OCI-LY7 (cell line): ENCODE measurements around the gene RTCB. TPM values are rescaled to one million over a fixed set of nuclear protein-coding genes. Genes with fewer than 3 reads are reported as not detected.

Experiments used
- BruUV-seq: library from RNA; stranded (reverse); fragments of 400-500 nt; replicated peaks from 2 replicates; lab custom pipeline; 2021; lab: Mats Ljungman, UMichigan
- CTCF ChIA-PET: fragments of 300-600 bp; sonication (Branson Sonifier 250); formaldehyde crosslinking; loops from one replicate; lab custom pipeline; 2022; ENCODE audit warnings: antibody characterized with exemption; ENCODE audit not compliant: unreplicated experiment; lab: Charles Lee
- POLR2A ChIA-PET: fragments of 300-600 bp; sonication (Branson Sonifier 250); formaldehyde crosslinking; loops from one replicate; lab custom pipeline; 2022; ENCODE audit warnings: antibody characterized with exemption; lab: Charles Lee
- DNase-seq: peaks from one replicate; pipeline ENCODE4 v3.0.0-alpha.2; 2015; ENCODE audit warnings: low spot score
- H2AFZ ChIP-seq: fragments of 200-600 bp; sonication (generic), shearing (Covaris generic); 2 replicates; pipeline ENCODE4 v1.6.1; 2014; ENCODE audit warnings: mild to moderate bottlenecking, antibody characterized with exemption, low read length, moderate library complexity
- H3K27ac ChIP-seq: fragments of 200-600 bp; sonication (generic); 2 replicates; pipeline ENCODE4 v1.5.1; 2014; ENCODE audit warnings: mixed run types, low read depth, mild to moderate bottlenecking, moderate library complexity, low read length, inconsistent platforms; ENCODE audit not compliant: poor library complexity, severe bottlenecking
- H3K36me3 ChIP-seq: fragments of 200-600 bp; sonication (generic); 2 replicates; pipeline ENCODE4 v1.6.1; 2014; ENCODE audit warnings: mild to moderate bottlenecking, antibody characterized with exemption, low read length, moderate library complexity, mixed read lengths; ENCODE audit not compliant: insufficient read depth
- H3K4me1 ChIP-seq: fragments of 200-600 bp; sonication (generic); 2 replicates; pipeline ENCODE4 v1.5.1; 2014; ENCODE audit warnings: mild to moderate bottlenecking, low read length; ENCODE audit not compliant: insufficient read depth, poor library complexity, severe bottlenecking
- H3K4me2 ChIP-seq: fragments of 200-600 bp; sonication (generic); 2 replicates; pipeline ENCODE4 v1.6.1; 2014; ENCODE audit warnings: mild to moderate bottlenecking, low read length
- H3K4me3 ChIP-seq: fragments of 200-600 bp; sonication (generic); 2 replicates; pipeline ENCODE4 v1.5.1; 2014; ENCODE audit warnings: mild to moderate bottlenecking, low read depth, low read length; ENCODE audit not compliant: poor library complexity, severe bottlenecking
- H3K79me2 ChIP-seq: fragments of 200-600 bp; sonication (generic); 2 replicates; pipeline ENCODE4 v1.6.1; 2016; ENCODE audit warnings: low read depth, mild to moderate bottlenecking, low read length, moderate library complexity, mixed read lengths; ENCODE audit not compliant: insufficient read depth
- H3K9me2 ChIP-seq: fragments of 200-600 bp; sonication (generic); 2 replicates; pipeline ENCODE4 v1.6.1; 2016; ENCODE audit warnings: mild to moderate bottlenecking, low read length, mixed read lengths; ENCODE audit not compliant: insufficient read depth
- H3K9me3 ChIP-seq: fragments of 200-600 bp; sonication (generic); 2 replicates; pipeline ENCODE4 v1.6.1; 2014; ENCODE audit warnings: mild to moderate bottlenecking, mixed run types, low read length, mixed read lengths
- H4K20me1 ChIP-seq: fragments of 200-600 bp; sonication (generic); 2 replicates; pipeline ENCODE4 v1.6.1; 2014; ENCODE audit warnings: mild to moderate bottlenecking, antibody characterized with exemption, low read length, moderate library complexity, mixed read lengths; ENCODE audit not compliant: insufficient read depth
- EZH2phosphoT487 ChIP-seq: fragments of 200-600 bp; sonication (generic); IDR thresholded peaks from 2 replicates; pipeline ENCODE4 v1.6.1; 2018; ENCODE audit warnings: low read depth, borderline replicate concordance, mild to moderate bottlenecking, mixed run types, antibody characterized with exemption, low read length, moderate library complexity, mixed read lengths
- intact Hi-C: fragments of 100-400 bp; cut with micrococcal nuclease; formaldehyde crosslinking; loops from one replicate; pipeline ENCODE4 v1.10.0; 2022; ENCODE audit not compliant: unreplicated experiment
- small RNA-seq: library from RNA; depleted of rRNA; stranded (forward); fragments of <200 nt; gene quantifications from one replicate; pipeline ENCODE3, GENCODE V24; 2014
- total RNA-seq, 2 experiments: library from RNA; depleted of rRNA in 1 of 2; stranded (reverse); fragments of >200 nt in 1 of 2; shearing (Covaris generic) in 1 of 2; gene quantifications; 2 replicates each; pipeline ENCODE4 v1.2.3, GENCODE V29; 2014 to 2022
- TF ChIP-seq, protein P1 (sequence below): fragments of 200-600 bp; sonication (generic); conservative IDR thresholded peaks from 2 replicates; pipeline ENCODE4 v1.5.1; 2014; ENCODE audit warnings: mild to moderate bottlenecking, antibody characterized with exemption, low read length, moderate library complexity, mixed read lengths

RTCB gene
- total RNA-seq, 2 experiments from 2014 or later, result 29.9 to 37.2 TPM

GRCh38 chr22:32338757-32339156 lies 73.3 kb downstream of the RTCB start:
- POLR2A ChIA-PET, result no interaction called here
- Histone ChIP-seq H3K27ac (no peak overlapping the region), H3K4me2 (no peak overlapping the region), H3K4me1 (no peaks in the 10 kb centered on the region), H3K4me3 (no peak overlapping the region), H3K79me2 (no peaks in the 10 kb centered on the region), H3K36me3 (no peaks in the 10 kb centered on the region), H3K9me3 (no peaks in the 10 kb centered on the region), H3K9me2 (no peaks in the 10 kb centered on the region), H4K20me1 (no peaks in the 10 kb centered on the region), H2AFZ (no peak overlapping the region)
- TF ChIP-seq EZH2phosphoT487, result no peak
- TF ChIP-seq, protein P1, sequence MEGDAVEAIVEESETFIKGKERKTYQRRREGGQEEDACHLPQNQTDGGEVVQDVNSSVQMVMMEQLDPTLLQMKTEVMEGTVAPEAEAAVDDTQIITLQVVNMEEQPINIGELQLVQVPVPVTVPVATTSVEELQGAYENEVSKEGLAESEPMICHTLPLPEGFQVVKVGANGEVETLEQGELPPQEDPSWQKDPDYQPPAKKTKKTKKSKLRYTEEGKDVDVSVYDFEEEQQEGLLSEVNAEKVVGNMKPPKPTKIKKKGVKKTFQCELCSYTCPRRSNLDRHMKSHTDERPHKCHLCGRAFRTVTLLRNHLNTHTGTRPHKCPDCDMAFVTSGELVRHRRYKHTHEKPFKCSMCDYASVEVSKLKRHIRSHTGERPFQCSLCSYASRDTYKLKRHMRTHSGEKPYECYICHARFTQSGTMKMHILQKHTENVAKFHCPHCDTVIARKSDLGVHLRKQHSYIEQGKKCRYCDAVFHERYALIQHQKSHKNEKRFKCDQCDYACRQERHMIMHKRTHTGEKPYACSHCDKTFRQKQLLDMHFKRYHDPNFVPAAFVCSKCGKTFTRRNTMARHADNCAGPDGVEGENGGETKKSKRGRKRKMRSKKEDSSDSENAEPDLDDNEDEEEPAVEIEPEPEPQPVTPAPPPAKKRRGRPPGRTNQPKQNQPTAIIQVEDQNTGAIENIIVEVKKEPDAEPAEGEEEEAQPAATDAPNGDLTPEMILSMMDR, result no peak
- BruUV-seq, result no TSS peak
- CTCF ChIA-PET, result no interaction called here
- intact Hi-C loops, result no loop called here
- no peak for DNase-seq

Small RNA genes within 50 kb of the gene (small RNA-seq; reads per million reads assigned to genes)
- gene AL021937.2 (not detected), gene IGLVIVOR22-2 (not detected), gene RF02171 (not detected), gene RF02172 (not detected)

Other genes starting within 250 kb of the RTCB start
- gene RFPL2, start 207.2 kb downstream of the RTCB start, total RNA-seq (2014; rRNA removed; shearing (Covaris generic)), result not detected in 2 replicates
- gene RFPL2, start 207.2 kb downstream of the RTCB start, total RNA-seq (2022), result not detected in 2 replicates
- not detected in 2 replicates for gene SLC5A4, start 156.9 kb downstream of the RTCB start, total RNA-seq (2014; rRNA removed; shearing (Covaris generic))
- not detected in 2 replicates for gene SLC5A4, start 156.9 kb downstream of the RTCB start, total RNA-seq (2022)
- not detected in 2 replicates for gene RFPL3, start 54.4 kb downstream of the RTCB start, total RNA-seq (2014; rRNA removed; shearing (Covaris generic))
- gene RFPL3, start 54.4 kb downstream of the RTCB start, total RNA-seq (2022), result not detected in 2 replicates
- gene BPIFC, start 52.2 kb upstream of the RTCB start, total RNA-seq (2014; rRNA removed; shearing (Covaris generic)), result not detected in 2 replicates
- not detected in 2 replicates for gene BPIFC, start 52.2 kb upstream of the RTCB start, total RNA-seq (2022)
- 62.1 and 73.8 TPM in 2 replicates for gene FBXO7, start 62.6 kb upstream of the RTCB start, total RNA-seq (2014; rRNA removed; shearing (Covaris generic))
- gene FBXO7, start 62.6 kb upstream of the RTCB start, total RNA-seq (2022), result 81.9 and 91.1 TPM in 2 replicates